ENCODE measurements around the gene ICAM1.

- no peak for TF ChIP-seq CTCF (conservative IDR thresholded peaks at IDR 0.05)
- TF ChIP-seq ZFX (IDR thresholded peaks at IDR 0.05): no peak
Measured at GRCh38 chr19:10320602-10321416, 49.9 kb downstream of the ICAM1 start.
